ENCODE results near the gene ASCC3.

DNA sequence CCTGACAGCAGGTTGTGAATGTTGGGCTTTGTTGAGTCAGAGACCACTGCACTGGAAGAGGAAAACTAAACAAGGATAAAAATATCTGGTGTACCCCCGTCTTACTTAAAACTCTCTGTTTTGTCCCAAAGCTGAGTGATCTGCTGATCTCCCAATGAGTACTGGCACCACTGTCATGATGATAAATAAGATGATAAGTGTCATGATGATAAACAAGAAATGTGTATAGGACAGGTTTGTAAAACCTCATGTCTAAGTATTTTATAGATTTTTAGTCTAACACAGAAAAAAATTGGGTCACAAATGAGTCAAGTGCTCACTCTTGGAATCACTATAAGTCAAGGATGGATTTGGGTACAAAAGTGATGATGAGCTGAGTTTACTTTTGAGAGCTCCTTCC is 407.9 kb downstream of the ASCC3 start:
- no peak for TF ChIP-seq CTCF (conservative IDR thresholded peaks at IDR 0.05; ENCODE audit: low read depth in 2 of 2)
- TF ChIP-seq EZH2phosphoT487 (IDR thresholded peaks at IDR 0.05; ENCODE audit: unreplicated experiment): no peak
- no peak for TF ChIP-seq EZH2 (IDR thresholded peaks at IDR 0.05; ENCODE audit: low read depth, unreplicated experiment)
- TF ChIP-seq, protein P1, sequence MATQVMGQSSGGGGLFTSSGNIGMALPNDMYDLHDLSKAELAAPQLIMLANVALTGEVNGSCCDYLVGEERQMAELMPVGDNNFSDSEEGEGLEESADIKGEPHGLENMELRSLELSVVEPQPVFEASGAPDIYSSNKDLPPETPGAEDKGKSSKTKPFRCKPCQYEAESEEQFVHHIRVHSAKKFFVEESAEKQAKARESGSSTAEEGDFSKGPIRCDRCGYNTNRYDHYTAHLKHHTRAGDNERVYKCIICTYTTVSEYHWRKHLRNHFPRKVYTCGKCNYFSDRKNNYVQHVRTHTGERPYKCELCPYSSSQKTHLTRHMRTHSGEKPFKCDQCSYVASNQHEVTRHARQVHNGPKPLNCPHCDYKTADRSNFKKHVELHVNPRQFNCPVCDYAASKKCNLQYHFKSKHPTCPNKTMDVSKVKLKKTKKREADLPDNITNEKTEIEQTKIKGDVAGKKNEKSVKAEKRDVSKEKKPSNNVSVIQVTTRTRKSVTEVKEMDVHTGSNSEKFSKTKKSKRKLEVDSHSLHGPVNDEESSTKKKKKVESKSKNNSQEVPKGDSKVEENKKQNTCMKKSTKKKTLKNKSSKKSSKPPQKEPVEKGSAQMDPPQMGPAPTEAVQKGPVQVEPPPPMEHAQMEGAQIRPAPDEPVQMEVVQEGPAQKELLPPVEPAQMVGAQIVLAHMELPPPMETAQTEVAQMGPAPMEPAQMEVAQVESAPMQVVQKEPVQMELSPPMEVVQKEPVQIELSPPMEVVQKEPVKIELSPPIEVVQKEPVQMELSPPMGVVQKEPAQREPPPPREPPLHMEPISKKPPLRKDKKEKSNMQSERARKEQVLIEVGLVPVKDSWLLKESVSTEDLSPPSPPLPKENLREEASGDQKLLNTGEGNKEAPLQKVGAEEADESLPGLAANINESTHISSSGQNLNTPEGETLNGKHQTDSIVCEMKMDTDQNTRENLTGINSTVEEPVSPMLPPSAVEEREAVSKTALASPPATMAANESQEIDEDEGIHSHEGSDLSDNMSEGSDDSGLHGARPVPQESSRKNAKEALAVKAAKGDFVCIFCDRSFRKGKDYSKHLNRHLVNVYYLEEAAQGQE (IDR thresholded peaks at IDR 0.05; ENCODE audit: unreplicated experiment): no peak
- TF ChIP-seq, protein P2, sequence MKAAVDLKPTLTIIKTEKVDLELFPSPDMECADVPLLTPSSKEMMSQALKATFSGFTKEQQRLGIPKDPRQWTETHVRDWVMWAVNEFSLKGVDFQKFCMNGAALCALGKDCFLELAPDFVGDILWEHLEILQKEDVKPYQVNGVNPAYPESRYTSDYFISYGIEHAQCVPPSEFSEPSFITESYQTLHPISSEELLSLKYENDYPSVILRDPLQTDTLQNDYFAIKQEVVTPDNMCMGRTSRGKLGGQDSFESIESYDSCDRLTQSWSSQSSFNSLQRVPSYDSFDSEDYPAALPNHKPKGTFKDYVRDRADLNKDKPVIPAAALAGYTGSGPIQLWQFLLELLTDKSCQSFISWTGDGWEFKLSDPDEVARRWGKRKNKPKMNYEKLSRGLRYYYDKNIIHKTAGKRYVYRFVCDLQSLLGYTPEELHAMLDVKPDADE (IDR thresholded peaks at IDR 0.05): no peak
- no peak for TF ChIP-seq POLR2AphosphoS5 (IDR thresholded peaks at IDR 0.05; ENCODE audit: low read depth)
- TF ChIP-seq CREB1 (CRISPR knock-in tag; IDR thresholded peaks at IDR 0.05; ENCODE audit: low read depth): no peak
- no peak for TF ChIP-seq ZNF462 (CRISPR knock-in tag; IDR thresholded peaks at IDR 0.05)
- no peak for TF ChIP-seq JUNB (IDR thresholded peaks at IDR 0.05; ENCODE audit: unreplicated experiment)
- no peak for TF ChIP-seq NANOG (IDR thresholded peaks at IDR 0.05; ENCODE audit: borderline replicate concordance)

All from GM23338 (cell line).